AG04449 (cell line): ENCODE results near the gene KRTAP16-1.

Experiments
- CTCF ChIA-PET: fragments of 350-600 bp; formaldehyde crosslinking; extraction: SDS; loops from one replicate; lab custom pipeline; 2021; ENCODE audit warnings: antibody characterized with exemption; lab: Yijun Ruan, JAX
- POLR2A ChIA-PET: fragments of 400-600, 350-600 bp; formaldehyde crosslinking; extraction: SDS; loops from one replicate; lab custom pipeline; 2020; ENCODE audit warnings: antibody characterized with exemption, inconsistent platforms; lab: Yijun Ruan, JAX
- DNase-seq: peaks from one replicate; pipeline ENCODE4 v3.0.0-alpha.2; 2010; ENCODE audit warnings: low read depth, low spot score
- H3K4me3 ChIP-seq: 2 replicates; pipeline ENCODE4 v1.5.1; 2011; ENCODE audit warnings: low read depth, mild to moderate bottlenecking, control low read depth, low read length
- CTCF ChIP-seq: IDR thresholded peaks from one replicate; pipeline ENCODE4 v1.5.1; 2011; ENCODE audit warnings: mild to moderate bottlenecking, moderate library complexity, low read length, control low read depth, inconsistent platforms; ENCODE audit not compliant: insufficient read depth; ENCODE audit errors: missing control alignments

KRTAP16-1 gene

DNA sequence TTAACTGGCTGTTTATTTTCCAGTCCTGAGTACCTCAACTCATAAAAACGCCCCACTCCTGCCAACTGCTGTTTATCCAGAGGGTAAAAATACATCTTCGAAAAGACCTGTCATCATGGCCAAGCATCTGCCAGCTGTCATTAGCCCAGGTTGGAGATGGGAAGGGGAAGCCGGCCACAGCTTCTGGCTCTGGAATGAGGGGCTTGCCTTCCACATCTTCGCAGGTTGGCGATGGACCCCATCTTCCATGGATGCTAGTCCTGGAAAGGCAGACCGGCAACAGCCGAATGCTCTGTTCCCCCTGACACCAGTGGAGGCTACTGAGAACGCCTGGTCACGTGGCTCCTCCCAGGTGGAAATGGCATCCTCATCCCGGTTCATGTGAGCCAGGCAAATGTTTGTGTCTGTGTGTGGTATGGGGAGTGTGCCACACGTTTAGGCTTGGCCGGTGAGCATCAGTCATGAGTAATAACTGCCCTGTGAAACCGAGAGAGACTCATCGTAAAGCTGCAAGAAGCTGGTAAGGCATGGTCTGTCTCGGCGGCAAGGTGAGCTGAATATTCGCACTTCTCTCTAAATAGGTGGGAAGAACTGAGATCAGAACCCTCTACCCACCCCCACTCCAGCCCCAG lies 6.8 kb upstream of the KRTAP16-1 start:
- H3K4me3 ChIP-seq, result no peak overlapping the region
- DNase-seq, result no peak
- TF ChIP-seq CTCF, result no peak
- ChIA-PET POLR2A (no interaction called here), CTCF (interaction anchor here (11.4 kb wide), 1 partner anchor 15 kb away, joined by 90 read pairs; no protein-coding TSS in a partner anchor)

DNA sequence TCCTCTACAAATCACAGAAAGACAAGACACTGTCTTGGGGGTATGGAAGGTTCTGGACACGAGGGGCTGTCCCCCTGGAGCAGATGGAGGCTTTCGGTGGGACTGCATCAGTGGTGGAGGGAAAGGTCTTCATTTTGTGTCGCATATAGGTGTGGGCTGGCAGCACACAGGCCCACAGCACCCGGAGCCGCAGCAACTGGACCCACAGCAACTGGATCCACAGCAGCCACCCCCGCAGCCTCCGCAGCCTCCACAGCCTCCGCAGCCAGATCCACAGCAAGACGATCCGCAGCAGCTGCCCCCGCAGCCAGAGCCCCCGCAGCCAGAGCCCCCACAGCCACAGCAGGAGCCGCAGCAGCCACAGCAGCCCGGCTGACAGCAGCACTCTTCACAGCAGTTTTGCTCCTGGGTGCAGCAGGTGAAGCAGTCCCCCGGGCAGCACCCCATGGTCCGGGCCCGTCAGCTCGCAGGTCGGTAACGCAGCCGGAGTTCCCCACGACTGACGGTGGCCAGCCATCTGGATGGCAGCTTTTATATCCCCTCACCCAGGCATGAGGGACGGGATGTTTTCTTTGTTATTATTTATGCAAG lies 6.2 kb upstream of the KRTAP16-1 start, which contains the start of gene KRTAP17-1:
TSS of gene KRTAP17-1 (minus strand) at position 507 of the 591 bp plus-strand sequence. CDS start at position 447, 60 bp downstream.
- DNase-seq, result no peak
- no peak for TF ChIP-seq CTCF
- no peak within 1 kb of the TSS for H3K4me3 ChIP-seq
- CTCF ChIA-PET, result interaction anchor here (1.2 to 11.4 kb wide), 2 partner anchors 16 to 234 kb away, joined by 4 to 90 read pairs; no protein-coding TSS in a partner anchor
- POLR2A ChIA-PET, result no interaction called here

DNA sequence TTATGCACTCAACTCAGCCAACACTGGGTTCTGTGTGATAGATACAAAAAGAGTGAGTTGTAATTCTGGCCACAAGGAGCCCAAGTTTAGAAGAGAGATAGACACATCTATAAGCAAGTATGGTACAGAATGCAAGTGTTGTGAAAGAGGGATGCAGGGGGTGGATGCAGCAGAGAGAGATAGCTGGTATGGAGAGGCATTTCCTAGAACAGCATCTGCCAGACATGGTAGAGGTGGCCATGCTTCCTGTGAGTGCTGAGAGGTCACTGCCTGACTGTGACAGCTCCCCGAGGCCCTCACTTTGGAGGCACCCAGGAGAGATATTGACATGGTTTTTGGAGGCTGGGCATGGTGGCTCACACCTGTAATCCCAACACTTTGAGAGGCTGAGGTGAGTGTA lies 2.0 kb upstream of the KRTAP16-1 start:
- DNase-seq, result no peak
- H3K4me3 ChIP-seq, result no peak overlapping the region
- POLR2A ChIA-PET, result no interaction called here
- CTCF ChIA-PET, result interaction anchor here (1.7 kb wide), 1 partner anchor 11 kb away, joined by 12 read pairs; no protein-coding TSS in a partner anchor
- TF ChIP-seq CTCF, result no peak

DNA sequence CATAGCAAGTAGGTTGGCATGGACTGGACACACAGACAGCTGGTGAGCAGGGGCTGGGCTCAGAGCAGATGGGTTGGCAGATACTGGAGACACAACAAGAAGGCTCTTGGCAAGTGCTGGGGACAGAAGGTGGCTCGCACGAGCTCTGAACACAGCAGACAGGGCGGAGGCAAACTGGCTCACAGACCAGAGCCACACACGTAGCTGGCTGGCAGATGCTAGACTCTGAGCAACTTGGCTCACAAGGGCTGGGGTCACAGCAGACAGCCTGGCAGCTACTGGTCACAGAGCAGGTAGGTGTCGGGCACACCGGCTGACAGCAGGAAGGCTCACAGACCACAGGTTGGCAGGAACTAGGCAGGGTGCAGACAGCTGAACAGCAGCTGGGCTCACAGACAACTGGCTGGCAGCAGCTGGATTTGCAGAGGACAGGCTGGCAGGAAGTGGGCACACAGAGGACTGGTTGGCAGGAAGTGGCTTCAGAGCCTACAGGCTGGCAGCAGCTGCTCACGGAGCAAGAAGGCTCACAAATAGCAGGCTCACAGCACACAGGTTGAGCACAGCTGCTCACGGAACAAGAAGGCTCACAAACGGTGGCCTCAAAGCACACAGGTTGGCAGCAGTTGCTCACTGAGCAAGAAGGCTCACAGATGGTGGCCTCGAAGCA lies 725 bp downstream of the KRTAP16-1 start:
- no peak overlapping the region for H3K4me3 ChIP-seq
- DNase-seq, result no peak
- CTCF ChIA-PET, result interaction anchor here (1.7 to 2.6 kb wide), 2 partner anchors 14 to 22 kb away, joined by 7 to 9 read pairs; no protein-coding TSS in a partner anchor
- no peak for TF ChIP-seq CTCF
- POLR2A ChIA-PET, result no interaction called here

DNA sequence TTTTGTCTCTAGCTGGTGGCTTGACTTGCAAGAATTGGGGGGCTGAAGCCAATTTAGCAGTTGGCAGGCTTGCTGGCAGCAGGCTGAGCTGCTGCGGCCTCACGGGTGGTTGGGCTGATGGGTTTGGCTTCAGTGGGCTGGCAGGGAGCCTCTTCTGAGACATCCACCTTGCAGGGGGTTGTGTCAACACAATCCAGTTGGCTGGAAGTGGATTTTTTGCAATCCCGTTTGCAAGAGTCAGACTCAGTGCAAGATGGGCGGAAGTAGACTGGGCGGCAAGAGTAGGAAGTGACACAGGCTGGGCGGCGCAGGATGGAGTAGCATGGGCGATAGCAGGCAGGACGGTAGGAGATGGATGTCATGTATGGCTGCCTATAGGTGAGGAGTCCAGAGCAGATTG lies 1.5 kb downstream of the KRTAP16-1 start:
- no peak for DNase-seq
- CTCF ChIA-PET, result interaction anchor here (2.6 kb wide), 1 partner anchor 15 kb away, joined by 9 read pairs; no protein-coding TSS in a partner anchor
- no peak overlapping the region for H3K4me3 ChIP-seq
- POLR2A ChIA-PET, result no interaction called here
- TF ChIP-seq CTCF, result no peak

GRCh38 chr17:41304091-41304490 lies 5.0 kb downstream of the KRTAP16-1 start:
- ChIA-PET CTCF (interaction anchor here (3.0 kb wide), 1 partner anchor 18 kb away, joined by 13 read pairs; no protein-coding TSS in a partner anchor), POLR2A (no interaction called here)
- no peak for DNase-seq
- H3K4me3 ChIP-seq, result no peak overlapping the region
- TF ChIP-seq CTCF, result no peak
